HUES48 (cell line): ENCODE data around the gene ARID3C.
"Not testable (repeated sequence)": the region's sequence is repeated elsewhere in the genome, so short reads cannot be mapped to it uniquely, and the experiment has no call there.

ENCODE experiments used
- H3K27ac ChIP-seq: one replicate; pipeline ENCODE4 v1.7.0; 2013; ENCODE audit warnings: low read depth, low read length, inconsistent platforms
- H3K27me3 ChIP-seq: 2 replicates; pipeline ENCODE4 v1.6.1; 2013; ENCODE audit warnings: mild to moderate bottlenecking, low read length; ENCODE audit not compliant: control insufficient read depth, insufficient read depth
- H3K36me3 ChIP-seq: 2 replicates; pipeline ENCODE4 v1.6.1; 2013; ENCODE audit warnings: low read length; ENCODE audit not compliant: control insufficient read depth, insufficient read depth
- H3K4me1 ChIP-seq: 2 replicates; pipeline ENCODE4 v1.6.1; 2013; ENCODE audit warnings: mild to moderate bottlenecking, low read length; ENCODE audit not compliant: control insufficient read depth, insufficient read depth
- H3K4me3 ChIP-seq: 2 replicates; pipeline ENCODE4 v1.5.1; 2013; ENCODE audit warnings: mild to moderate bottlenecking, low read depth, low read length
- H3K9ac ChIP-seq: 2 replicates; pipeline ENCODE4 v1.6.1; 2013; ENCODE audit warnings: mild to moderate bottlenecking, low read depth, low read length, moderate library complexity
- H3K9me3 ChIP-seq: 2 replicates; pipeline ENCODE4 v1.6.1; 2013; ENCODE audit warnings: low read length; ENCODE audit not compliant: control insufficient read depth, insufficient read depth

The ARID3C gene

GRCh38 chr9:34651321-34651720 is 22.5 kb upstream of the ARID3C start:
- peak overlapping the region; percentile 62 for H3K4me3 ChIP-seq

DNA sequence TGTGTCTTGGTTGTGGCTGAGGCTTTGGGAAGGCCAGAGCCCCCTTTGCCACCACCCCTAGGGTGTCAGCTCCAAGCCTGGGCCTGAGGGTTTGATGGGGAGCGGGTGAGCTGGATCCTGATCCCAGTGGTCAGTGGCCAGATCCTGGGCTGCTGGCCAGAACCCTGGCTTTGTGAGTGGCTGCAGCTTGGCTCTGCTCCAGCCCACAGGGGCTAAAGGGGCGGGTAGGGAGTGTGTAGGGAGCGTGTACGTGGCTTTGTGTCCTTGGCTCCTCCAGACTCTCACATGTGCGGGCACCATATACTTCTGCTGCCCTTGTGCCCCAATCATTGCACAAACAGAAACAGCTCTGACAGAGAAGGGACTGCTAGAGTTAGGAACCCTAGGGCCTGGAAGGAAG is 21.9 kb upstream of the ARID3C start:
- peaks cover 31% of the 10 kb centered on the region for H3K4me1 ChIP-seq
- peaks cover 23% of the 10 kb centered on the region for H3K36me3 ChIP-seq
- H3K9ac ChIP-seq: no peak overlapping the region
- H3K4me3 ChIP-seq: no peak overlapping the region
- H3K27me3 ChIP-seq: no peaks in the 10 kb centered on the region
- no peaks in the 10 kb centered on the region for H3K9me3 ChIP-seq
- H3K27ac ChIP-seq: no peak overlapping the region

More at GRCh38 chr9:34651321-34651720, 22.5 kb upstream of the ARID3C start:
- Histone ChIP-seq H3K27ac (no peak overlapping the region), H3K27me3 (no peaks in the 10 kb centered on the region), H3K9me3 (no peaks in the 10 kb centered on the region), H3K9ac (no peak overlapping the region), H3K36me3 (peaks cover 23% of the 10 kb centered on the region), H3K4me1 (peaks cover 26% of the 10 kb centered on the region)

DNA sequence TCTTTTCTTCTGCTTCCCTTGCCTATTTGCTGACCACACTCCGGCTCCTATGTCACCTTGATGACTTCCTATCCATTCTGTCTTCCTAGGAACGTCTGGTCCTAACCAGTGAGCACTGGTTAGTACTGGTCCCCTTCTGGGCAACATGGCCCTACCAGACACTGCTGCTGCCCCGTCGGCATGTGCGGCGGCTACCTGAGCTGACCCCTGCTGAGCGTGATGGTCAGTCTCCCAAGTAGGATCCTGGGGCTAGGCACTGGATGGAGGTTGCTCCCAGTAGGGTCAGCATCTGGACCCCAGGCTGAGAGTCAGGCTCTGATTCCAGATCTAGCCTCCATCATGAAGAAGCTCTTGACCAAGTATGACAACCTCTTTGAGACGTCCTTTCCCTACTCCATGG is 19.8 kb upstream of the ARID3C start:
- Histone ChIP-seq H3K27me3 (no peaks in the 10 kb centered on the region), H3K4me3 (no peak overlapping the region), H3K4me1 (peaks cover 30% of the 10 kb centered on the region), H3K9ac (no peak overlapping the region), H3K9me3 (no peaks in the 10 kb centered on the region), H3K27ac (no peak overlapping the region), H3K36me3 (peaks cover 23% of the 10 kb centered on the region)

DNA sequence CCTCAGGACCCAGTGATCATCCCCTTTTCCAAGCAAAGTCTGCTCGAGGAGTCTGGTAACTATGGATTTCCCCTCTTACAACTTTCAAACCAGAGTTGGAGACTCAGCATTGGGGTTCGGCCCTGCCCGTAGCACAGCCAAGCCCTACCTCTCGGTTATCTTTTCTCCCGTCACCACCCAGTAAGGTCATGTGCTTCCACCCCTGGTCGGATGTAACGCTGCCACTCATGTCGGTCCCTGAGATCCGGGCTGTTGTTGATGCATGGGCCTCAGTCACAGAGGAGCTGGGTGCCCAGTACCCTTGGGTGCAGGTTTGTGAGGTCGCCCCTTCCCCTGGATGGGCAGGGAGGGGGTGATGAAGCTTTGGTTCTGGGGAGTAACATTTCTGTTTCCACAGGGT is 18.8 kb upstream of the ARID3C start:
- peaks cover 23% of the 10 kb centered on the region for H3K36me3 ChIP-seq
- peaks cover 22% of the 10 kb centered on the region for H3K4me1 ChIP-seq
- no peak overlapping the region for H3K27ac ChIP-seq
- no peaks in the 10 kb centered on the region for H3K9me3 ChIP-seq
- H3K4me3 ChIP-seq: peak overlapping the region; percentile 92
- H3K9ac ChIP-seq: no peak overlapping the region
- no peaks in the 10 kb centered on the region for H3K27me3 ChIP-seq

- Histone ChIP-seq H3K27ac (peak overlapping the region; percentile 91), H3K9ac (peak overlapping the region; percentile 73), H3K4me1 (peaks cover 16% of the 10 kb centered on the region), H3K27me3 (no peaks in the 10 kb centered on the region), H3K9me3 (no peaks in the 10 kb centered on the region), H3K36me3 (peaks cover 23% of the 10 kb centered on the region), H3K4me3 (peak overlapping the region; percentile 92)
Measured at GRCh38 chr9:34647084-34647403, 18.2 kb upstream of the ARID3C start.

GRCh38 chr9:34646211-34647083 is 17.6 kb upstream of the ARID3C start, which contains the start of gene GALT:
TSS of gene GALT (plus strand) at chr9:34646675. CDS start at chr9:34646705, 30 bp downstream.
- Histone ChIP-seq H3K27me3 (no peaks in the 10 kb centered on the region), H3K27ac (peak within 1 kb of the TSS; percentile 91), H3K4me1 (peaks cover 16% of the 10 kb centered on the region), H3K36me3 (peaks cover 23% of the 10 kb centered on the region), H3K9me3 (no peaks in the 10 kb centered on the region), H3K4me3 (peak within 1 kb of the TSS; percentile 92), H3K9ac (peak within 1 kb of the TSS; percentile 73)

- Histone ChIP-seq H3K27me3 (no peaks in the 10 kb centered on the region), H3K4me1 (peaks cover 16% of the 10 kb centered on the region), H3K9ac (no peak overlapping the region), H3K27ac (peak overlapping the region; percentile 64), H3K4me3 (no peak overlapping the region), H3K9me3 (no peaks in the 10 kb centered on the region), H3K36me3 (peaks cover 20% of the 10 kb centered on the region)
Measured at GRCh38 chr9:34644766-34645314, 16.0 kb upstream of the ARID3C start.

- Histone ChIP-seq H3K9me3 (no peaks in the 10 kb centered on the region), H3K9ac (no peak overlapping the region), H3K27ac (no peak overlapping the region), H3K4me3 (no peak overlapping the region), H3K4me1 (peaks cover 20% of the 10 kb centered on the region), H3K36me3 (no peaks in the 10 kb centered on the region), H3K27me3 (no peaks in the 10 kb centered on the region)
Measured at GRCh38 chr9:34642679-34643078, 13.8 kb upstream of the ARID3C start.

GRCh38 chr9:34639322-34639721 is 10.5 kb upstream of the ARID3C start:
- H3K9me3 ChIP-seq, H3K27me3 ChIP-seq, H3K27ac ChIP-seq, H3K9ac ChIP-seq, H3K4me3 ChIP-seq, H3K4me1 ChIP-seq: not testable (repeated sequence)
- H3K36me3 ChIP-seq: peaks cover 11% of the 10 kb centered on the region

- Histone ChIP-seq H3K27ac (no peak overlapping the region), H3K36me3 (peaks cover 11% of the 10 kb centered on the region), H3K27me3 (peaks cover 9% of the 10 kb centered on the region; the same call in 1 of the 2 replicates), H3K9ac (no peak overlapping the region), H3K4me3 (peak overlapping the region; percentile 80), H3K9me3 (no peaks in the 10 kb centered on the region), H3K4me1 (peaks cover 8% of the 10 kb centered on the region)
Measured at GRCh38 chr9:34638138-34638445, 9.2 kb upstream of the ARID3C start.

GRCh38 chr9:34637356-34638137 is 8.7 kb upstream of the ARID3C start, which contains the start of gene SIGMAR1:
TSS of gene SIGMAR1 (minus strand) at chr9:34637787. CDS start at chr9:34637697, 90 bp downstream.
- peak within 1 kb of the TSS; percentile 16 for H3K27ac ChIP-seq
- H3K4me1 ChIP-seq: peaks cover 8% of the 10 kb centered on the region
- peaks cover 13% of the 10 kb centered on the region; the same call in 1 of the 2 replicates for H3K27me3 ChIP-seq
- H3K36me3 ChIP-seq: peaks cover 11% of the 10 kb centered on the region
- H3K9me3 ChIP-seq: no peaks in the 10 kb centered on the region
- peak within 1 kb of the TSS; percentile 63; the same call in 1 of the 2 replicates for H3K9ac ChIP-seq
- H3K4me3 ChIP-seq: peak within 1 kb of the TSS; percentile 80
